Left kidney (tissue), 8 donors: ENCODE results near the gene NELFB. TPM values are rescaled to one million over a fixed set of nuclear protein-coding genes. Genes with fewer than 3 reads are reported as not detected.
A peak's percentile ranks its signal among the peaks of the same experiment; 100 is the strongest.

Source experiments
- DNase-seq: peaks from one replicate; pipeline ENCODE4 v3.0.0-alpha.2; 2013
- long read RNA-seq, 8 donors: transcript quantifications; one replicate each; lab custom pipeline, GENCODE V29; 2026
- polyA plus RNA-seq: library from polyadenylated mRNA; unstranded; fragments of 120-200 nt; gene quantifications from one replicate; pipeline ENCODE4 v1.2.1, GENCODE V29; 2013; ENCODE audit not compliant: insufficient read length

Gene NELFB
- polyA plus RNA-seq: 48.0 TPM
- long read RNA-seq, donor 1, transcript NELFB-201 (13 exons, 2,698 nt): major isoform, 20 of 25 reads
- long read RNA-seq, donor 1, partial matches to known transcripts: 5 of 25 reads
- long read RNA-seq, donor 1, other reads (novel, unspliced or antisense): 0 of 25 reads
- long read RNA-seq, donor 2, transcript NELFB-201 (13 exons, 2,698 nt): major isoform, 11 of 20 reads
- long read RNA-seq, donor 2, partial matches to known transcripts: 9 of 20 reads
- long read RNA-seq, donor 2, other reads (novel, unspliced or antisense): 0 of 20 reads
- long read RNA-seq, donor 3, transcript NELFB-201 (13 exons, 2,698 nt): major isoform, 7 of 7 reads
- long read RNA-seq, donor 3, partial matches to known transcripts: 0 of 7 reads
- long read RNA-seq, donor 3, other reads (novel, unspliced or antisense): 0 of 7 reads
- long read RNA-seq, donor 4: 0 reads
- long read RNA-seq, donor 5, transcript NELFB-201 (13 exons, 2,698 nt): major isoform, 22 of 22 reads
- long read RNA-seq, donor 5, partial matches to known transcripts: 0 of 22 reads
- long read RNA-seq, donor 5, other reads (novel, unspliced or antisense): 0 of 22 reads
- long read RNA-seq, donor 6, transcript NELFB-201 (13 exons, 2,698 nt): major isoform, 10 of 15 reads
- long read RNA-seq, donor 6, partial matches to known transcripts: 5 of 15 reads
- long read RNA-seq, donor 6, other reads (novel, unspliced or antisense): 0 of 15 reads
- long read RNA-seq, donor 7, transcript NELFB-201 (13 exons, 2,698 nt): major isoform, 16 of 40 reads
- long read RNA-seq, donor 7, partial matches to known transcripts: 24 of 40 reads
- long read RNA-seq, donor 7, other reads (novel, unspliced or antisense): 0 of 40 reads
- long read RNA-seq, donor 8, partial matches to known transcripts: 0 of 3 reads
- long read RNA-seq, donor 8, other reads (novel, unspliced or antisense): 0 of 3 reads

DNA sequence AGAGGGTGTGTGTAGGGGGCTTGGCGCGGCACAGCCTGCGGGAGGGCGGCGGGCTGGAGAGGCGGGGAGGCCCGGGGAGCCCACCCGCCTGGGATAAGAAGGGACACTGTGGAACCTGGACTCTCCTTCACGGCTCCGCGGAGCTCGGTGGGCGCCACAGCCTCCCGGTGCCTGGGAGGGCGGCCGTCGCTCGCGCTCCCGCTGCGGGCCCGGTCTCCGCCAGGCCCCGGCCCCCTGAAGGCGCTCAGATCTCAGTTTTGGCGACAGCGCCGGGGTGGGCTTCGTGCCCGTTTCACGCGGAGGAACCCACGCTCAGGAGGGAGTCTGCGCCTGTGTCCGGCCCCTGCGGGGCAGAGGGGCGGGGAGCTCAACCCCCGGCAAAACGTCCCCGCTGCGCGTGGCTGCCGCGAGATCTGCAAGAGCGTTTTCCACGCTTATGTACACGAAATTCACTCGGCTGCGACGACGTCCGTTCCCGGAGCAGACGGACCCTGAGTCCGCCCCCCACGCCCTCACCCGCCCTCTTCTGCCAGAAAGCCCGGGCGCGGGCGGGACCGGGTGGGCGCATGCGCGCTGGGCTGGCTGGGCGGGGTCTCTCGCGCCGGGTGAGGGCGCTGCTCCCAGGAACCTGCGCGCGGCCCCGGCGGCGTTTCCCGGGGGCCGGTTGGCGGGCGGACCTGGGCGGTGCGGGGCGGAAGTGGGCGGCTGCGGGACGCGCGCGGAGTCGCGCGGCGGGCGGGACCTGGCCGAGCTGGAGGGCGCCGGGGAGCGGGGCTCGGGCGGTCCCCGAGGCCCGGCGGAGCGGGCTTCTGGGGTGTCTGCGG, at the start of gene NELFB:
Gene NELFB, plus strand, starts transcription at position 704 of the 824 bp plus-strand sequence.
- DNase-seq: peak; percentile 91

DNA sequence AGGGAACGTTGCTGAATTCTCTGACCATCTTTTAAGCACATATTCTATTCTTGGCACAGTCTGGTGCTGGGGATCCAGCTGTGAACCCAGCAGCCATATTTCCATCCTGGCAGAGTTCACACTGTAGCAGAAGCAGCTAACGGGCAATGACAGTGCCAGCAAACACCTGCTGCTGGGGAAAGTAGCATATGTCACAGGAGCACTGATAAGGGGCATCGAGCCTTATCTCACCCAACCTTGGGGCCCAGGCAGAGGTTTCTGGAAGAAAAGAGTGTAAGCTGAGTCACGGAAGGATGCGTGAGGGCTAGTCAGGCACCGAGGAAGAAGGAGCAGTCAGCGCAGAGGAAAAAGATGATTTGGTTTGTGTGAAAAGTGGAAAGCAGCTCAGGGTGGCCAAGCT, 48.5 kb upstream of the NELFB start:
- no peak for DNase-seq

DNA sequence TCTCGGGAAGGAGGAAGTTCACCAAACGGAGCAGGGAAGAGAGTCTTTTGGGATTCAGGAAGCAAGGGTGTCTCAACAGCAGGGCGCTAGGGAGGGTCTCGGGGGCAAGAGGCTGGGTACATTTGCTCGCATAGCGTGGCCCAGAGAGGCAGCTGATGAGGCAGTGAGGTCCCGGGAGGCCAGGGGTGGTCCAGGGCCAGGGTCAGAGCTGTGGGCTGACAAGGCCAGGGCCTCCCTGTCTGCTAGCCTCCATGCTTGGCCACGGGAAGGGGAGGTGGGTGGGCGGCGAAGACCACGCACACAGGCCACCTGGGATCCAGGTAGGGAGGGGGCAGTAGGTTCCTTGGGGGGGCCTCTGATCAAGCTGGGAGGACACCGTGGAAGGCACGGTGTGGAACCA, 43.6 kb upstream of the NELFB start:
- no peak for DNase-seq

DNA sequence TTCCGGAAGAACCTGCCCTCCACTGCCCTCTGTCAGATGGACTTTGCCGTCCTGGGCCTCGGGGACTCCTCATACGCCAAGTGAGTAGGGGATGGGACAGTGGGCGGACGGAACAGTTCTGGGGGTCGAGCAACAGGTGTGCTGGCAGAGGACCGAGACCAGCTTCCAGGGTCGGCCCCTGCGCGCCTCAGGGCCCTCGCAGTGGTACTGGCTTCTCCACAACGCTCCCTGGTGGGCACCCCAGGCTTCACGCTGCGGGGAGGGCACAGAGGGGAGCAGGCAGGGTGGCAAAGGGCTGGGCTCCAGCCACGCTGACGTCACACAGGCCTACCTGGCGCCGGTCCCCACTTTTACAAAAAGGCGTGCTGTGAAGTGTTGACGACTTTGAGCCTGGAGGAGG, 42.6 kb upstream of the NELFB start:
- DNase-seq: no peak

DNA sequence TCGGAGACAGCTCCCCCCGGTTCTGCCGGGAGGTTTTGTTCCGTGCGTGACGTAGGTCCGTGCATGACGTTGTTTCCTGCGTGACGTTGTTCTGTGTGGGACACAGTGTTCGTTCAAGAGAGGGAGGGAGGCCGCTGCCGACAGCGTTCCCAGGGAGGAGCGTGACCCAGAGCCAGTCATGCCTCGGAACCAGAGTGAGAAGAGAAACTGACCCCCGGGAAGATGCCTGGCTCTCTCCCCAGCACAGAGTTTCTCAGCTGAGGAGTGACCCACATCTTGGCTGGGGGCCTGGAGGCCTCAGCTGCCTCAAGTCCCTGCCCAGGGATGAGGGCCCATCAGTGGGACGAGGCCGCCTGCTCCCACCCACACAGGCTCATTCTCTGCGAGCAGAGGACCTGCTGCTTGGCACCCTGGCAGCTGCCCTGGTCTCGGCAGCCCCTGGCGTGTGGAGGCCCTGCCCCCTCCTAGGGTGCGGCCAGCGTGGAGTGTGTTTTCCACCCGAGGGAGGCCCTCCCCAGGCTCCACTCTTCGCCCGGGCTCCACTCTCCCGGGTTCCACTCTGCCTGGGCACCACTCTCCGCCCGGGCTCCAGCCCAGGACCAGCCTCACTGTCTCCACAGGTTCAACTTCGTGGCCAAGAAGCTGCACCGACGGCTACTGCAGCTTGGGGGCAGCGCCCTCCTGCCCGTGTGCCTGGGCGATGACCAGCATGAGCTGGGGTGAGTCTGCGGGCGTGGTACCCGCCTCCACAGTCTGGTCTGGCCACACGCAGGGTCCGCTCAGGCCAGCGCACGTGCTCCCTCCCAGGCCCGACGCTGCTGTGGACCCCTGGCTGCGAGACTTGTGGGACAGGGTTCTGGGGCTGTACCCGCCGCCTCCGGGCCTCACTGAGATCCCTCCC, 41.7 kb upstream of the NELFB start:
- DNase-seq: no peak

DNA sequence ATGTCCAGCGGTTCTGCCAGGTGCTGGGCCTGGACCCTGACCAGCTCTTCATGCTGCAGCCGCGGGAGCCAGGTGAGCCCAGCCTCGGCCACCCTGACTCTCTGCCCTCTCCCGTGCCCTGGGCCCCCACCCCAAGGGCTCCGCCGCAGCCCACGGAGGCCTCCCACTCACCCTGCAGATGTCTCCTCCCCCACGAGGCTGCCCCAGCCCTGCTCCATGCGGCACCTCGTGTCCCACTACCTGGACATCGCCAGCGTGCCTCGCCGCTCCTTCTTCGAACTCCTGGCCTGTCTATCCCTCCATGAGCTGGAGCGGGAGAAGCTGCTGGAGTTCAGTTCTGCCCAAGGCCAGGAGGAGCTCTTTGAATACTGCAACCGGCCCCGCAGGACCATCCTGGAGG, 40.5 kb upstream of the NELFB start:
- DNase-seq: no peak

DNA sequence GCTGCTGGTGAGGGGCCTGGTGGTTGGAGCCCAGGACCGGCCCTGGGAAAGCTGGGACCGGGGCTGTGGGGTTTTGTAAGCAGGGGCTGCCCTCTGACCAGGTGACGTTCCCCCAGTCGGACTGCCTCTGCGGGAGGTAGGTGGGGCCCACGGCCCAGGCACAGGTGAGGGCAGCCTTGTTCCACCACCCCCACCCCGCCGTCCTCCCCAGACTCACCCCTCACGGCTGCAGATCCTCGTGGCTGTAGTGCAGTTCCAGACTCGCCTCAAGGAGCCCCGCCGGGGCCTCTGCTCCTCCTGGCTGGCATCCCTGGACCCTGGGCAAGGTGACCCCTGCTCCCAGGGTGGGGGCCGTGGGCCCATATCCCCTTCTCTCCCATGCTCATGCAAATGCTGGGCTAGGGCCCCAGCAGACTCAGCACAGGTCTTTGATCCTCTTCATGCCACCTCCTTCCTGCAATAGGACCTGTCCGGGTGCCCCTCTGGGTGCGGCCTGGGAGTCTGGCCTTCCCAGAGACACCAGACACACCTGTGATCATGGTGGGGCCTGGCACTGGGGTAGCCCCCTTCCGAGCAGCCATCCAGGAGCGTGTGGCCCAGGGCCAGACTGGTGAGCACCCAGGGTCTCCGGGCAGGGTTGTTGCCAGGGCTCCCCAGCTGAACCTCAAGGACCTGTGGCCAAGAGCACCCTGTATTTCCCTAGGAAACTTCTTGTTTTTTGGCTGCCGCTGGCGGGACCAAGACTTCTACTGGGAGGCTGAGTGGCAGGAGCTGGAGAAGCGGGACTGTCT, 39.7 kb upstream of the NELFB start:
- DNase-seq: no peak

DNA sequence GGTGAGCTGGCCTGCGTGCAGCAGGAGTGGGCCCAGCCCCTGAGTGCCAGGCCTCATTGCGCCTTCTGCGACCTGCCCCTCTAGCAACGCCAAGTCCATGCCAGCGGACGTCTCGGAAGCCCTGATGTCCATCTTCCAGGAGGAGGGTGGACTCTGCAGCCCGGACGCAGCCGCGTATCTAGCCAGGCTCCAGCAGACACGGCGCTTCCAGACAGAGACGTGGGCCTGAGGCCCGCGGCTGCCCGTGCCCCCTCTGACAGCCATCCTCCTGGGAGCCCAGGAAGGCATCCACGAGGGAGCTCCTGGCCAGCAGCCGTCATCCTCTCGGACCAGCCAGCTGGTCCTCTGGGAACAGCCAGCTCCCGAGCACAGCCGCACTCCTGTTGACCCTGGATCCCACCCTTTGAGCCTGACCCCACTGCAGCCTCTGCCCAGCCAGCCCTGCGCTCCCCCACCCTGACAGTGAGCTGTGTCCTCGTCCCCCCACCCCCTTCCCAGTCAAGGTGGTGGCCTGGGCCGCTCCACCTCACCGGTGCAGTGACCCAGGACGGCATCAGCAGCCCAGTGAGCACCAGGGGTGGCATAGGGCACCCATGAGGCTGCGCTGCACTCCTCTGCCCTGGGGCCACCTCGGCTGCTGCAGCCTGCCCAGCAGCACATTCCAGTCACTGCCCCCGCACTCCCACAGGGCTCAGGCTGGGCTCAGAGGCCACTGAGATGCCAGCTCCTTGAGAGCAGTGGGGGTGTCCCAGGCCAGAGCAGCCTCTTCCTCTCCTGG, 38.8 kb upstream of the NELFB start:
- DNase-seq: no peak

DNA sequence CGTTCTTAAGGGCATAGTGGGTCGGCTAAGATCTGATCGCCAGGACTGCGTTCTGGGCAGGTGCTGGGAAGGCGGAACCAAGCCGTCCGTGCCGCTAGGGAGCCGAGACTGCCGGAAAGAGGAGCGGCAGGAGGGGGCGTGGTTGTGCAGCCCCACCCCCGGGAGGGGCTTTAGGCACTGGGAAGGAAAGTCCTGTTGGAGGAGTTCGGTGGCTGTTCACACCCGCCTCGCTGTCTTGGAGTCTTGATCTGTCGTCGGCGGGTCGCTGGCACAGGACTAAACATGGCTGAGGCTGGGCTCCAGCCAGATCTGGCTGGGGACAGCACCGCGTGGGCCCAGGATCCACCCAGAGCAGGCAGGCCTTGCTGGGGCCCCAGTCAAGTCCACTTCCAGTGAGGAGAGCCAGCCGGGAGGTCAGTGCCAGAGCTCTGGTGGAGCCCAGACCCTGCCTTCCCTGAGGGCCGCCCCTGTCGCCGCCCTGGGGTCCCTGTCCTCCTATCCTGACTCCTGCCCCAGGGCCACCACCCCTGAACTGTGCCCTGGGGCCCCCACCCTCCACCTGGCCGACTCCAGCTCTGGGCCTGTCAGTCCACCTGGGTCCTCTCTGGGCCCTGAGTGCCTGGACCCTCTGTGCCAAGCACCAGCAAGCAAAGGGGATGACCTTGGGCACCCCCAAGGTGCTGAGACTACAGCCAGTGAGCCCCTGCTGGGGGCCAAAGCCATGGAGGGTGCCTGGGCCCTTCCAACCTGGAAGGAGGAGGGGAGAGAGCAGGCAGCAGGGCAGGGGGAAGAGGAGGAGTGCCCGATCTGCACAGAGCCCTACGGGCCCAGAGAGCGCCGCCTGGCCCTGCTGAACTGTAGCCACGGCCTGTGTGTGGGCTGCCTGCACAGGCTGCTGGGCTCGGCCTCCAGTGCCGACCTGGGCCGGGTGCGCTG, 37.6 kb upstream of the NELFB start:
- DNase-seq: no peak

DNA sequence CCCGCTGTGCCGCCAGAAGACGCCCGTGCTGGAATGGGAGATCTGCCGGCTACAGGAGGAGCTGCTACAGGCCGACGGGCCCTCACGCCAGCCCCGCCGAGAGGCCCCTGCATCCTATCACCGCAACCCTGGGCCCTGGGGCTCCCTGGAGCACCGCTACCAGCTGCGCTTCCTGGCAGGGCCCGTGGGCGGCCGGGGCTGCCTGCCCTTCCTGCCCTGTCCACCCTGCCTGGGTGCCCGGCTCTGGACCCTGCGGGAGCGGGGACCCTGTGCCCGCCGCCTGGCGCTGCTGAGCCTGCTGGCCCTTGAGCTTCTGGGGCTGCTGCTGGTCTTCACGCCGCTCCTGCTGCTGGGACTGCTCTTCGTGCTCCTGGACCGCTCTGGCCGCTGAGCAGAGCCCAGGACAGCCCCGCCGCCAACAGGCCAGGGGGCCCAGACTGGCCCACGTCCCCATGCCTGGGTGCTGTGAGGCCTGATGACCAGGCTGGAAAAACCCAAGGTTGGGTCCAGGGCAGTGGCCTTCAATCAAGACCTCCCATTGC, 36.8 kb upstream of the NELFB start:
- DNase-seq: no peak

DNA sequence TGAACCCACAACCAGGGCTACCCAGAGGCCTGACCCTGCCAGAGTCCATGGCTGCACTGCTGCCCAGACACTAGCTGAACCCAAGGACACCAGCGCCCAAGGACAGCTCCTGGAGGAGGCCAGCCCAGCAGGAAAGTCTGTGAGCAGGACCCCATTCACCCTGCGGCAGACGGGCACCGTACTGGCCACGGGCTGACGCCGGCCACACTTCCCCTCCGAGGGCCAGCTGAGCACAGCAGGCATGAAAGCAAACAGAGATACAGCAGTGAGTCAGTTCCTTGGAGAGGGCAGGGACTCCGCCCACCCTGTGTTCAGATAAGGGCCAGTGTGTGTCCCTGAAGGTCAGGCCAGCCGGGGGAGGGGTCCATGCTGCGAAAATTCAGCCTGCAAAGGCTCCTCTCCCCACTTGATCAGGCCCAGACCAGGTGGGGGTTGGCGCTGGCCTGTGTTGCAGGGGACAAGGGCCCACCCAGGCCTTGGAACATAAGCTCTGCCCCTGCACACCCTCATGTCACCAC, 36.3 kb upstream of the NELFB start:
- no peak for DNase-seq

DNA sequence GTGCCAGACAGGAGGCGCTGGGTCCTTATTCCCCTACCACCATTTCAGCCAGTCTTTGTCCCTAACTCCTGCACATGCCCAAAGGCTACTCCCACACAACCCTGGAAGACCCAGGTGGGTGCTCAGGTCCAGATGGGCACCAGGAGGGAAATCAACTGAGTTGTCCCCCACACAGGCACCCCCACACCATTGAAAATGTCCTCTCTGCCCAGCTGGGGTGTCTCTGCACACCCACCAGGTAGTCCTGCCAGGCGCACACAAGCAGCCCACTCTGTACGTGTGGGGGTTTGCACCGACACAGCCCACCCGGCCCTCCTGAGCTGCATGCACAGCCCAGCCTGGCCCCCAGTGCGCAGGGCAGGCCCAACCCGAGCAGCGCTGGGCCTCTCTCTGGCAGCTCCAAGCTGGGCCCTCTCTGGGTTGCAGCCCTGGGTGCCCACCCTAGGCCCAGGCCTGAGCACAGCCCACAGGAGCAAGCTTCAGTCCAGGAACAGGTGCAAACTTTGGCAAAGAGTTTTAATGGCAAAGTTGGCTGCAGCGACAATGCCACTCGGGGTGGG, 35.3 kb upstream of the NELFB start:
- DNase-seq: no peak

DNA sequence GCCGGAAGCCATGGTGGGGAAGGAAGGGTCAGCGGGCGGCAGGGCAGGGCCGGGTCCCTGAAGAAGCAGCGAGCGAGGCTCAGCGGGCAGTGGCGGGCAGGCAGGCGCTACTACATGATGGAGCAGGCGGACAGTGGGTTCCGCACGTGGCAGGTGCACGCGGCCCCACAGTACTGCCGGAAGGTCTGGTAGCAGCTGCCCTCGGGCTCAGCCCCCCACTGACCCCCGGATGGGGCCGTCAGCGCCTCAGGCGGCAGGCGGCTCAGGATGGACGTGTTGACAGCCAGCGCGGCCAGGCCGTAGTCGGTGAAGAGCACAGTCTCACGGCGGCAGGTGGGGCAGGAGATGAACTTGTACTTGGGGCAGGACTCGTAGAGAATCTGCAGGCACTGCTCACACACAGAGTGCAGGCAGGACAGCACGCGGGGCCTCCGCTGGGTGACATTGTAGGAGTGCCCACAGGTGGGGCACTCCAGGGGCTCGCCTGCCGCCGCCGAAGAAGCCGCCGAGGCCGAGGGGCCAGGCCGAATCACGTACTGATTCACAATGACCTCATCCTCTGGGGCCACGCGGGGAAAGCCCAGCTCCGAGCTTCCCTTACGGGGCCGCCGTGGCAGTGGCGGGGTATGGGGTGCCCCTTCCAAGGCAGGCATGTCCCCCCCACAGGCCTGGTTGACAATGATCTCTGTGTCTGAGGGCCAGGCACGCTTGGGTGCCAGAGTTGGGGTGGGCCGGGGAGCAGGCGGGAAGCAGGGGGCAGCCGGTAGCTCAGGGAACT, 34.6 kb upstream of the NELFB start:
- no peak for DNase-seq

DNA sequence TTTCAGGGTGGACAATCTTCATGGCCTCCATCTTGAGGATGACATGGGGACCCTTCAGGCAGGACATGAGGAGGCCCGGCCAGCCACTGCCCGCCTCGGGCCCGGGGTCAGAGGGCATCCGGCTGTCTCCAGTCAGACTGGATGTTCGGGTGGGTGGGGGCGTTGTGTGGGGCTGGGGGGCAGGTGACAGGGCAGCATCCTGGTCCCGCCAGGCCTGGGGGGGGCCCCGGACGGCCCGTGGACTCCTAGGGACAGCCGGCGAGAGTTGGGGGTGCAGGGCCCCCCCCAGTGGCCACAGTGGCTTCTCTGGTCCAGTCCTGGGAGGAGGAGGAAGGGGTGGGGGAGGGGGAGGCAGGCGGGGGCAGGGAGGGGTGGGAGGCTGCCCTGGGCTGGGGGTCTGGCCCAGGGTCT, 34.0 kb upstream of the NELFB start:
- DNase-seq: no peak

DNA sequence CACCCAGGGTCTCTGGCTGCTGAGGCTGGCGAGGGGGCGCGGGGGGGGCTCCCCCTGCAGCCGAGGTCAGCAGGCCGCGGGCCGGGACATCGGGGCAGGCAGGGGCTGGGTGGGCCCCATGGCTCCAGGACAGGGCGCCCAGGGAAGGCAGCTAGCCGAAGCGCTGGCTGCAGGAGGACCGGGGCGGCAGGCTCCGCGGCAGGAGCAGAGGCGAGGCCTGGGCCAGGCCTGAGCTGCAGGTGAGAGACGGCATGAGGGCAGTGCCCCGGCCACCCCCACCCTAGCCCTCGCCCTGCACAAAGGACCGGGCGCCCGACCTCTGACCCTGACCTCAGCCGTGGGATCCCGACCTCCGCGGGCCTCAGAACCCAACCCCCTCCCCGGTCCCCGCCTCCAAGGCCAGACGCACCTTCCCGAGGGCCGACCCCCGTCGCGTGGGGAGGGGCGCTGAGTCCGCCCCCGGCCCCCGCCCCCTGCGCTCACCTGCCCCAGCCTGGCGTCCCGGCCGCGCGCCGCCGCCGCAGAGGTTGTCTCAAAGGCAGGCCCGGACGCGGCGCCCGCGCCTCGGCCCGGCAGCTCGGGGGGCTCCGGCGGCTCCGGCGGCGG, 33.5 kb upstream of the NELFB start:
- no peak for DNase-seq
